GM21717 (cell line): ENCODE data around the gene HELT.

Source experiments
- ATAC-seq: cut with Tn5 transposase; IDR thresholded peaks from one replicate; pipeline ENCODE4 v1.9.1; 2021; ENCODE audit warnings: mild to moderate bottlenecking, moderate library complexity; ENCODE audit not compliant: unreplicated experiment

Gene HELT

DNA sequence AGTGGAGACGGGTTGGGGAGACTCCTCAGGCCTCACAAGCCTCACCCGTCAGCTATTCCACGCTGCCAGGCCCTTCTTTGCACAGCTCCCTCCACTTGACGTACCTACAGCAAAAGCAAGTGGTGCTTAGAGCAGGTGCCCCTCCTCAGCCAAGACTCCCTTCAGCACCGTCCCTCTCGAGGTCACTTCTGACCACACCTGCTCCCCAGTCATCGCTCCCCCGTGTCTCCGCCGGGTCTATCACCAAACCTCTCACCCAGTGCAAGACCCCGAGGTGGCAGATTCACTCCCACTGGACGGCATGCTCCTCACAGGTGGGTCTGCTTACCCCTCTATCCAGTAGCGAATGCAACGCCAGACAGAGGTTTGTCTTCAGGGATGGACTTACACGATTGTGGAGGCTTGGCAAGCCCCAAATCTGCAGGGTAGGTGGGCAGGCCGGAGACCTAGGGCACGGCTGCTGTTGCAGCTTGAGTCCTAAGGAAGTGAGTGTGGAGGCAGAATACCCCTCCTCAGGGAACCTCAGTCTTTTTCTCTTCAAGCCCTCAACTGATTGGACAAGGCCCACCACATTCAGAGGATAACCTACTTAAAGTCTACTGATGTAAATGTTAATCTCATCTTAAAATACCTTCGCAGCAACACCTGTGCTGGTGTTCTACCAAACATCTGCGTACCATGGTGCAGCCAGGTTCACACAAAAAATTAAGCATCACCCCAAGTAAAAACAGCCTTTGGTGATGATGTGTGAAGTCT is 14.5 kb upstream of the HELT start:
- no peak for ATAC-seq

DNA sequence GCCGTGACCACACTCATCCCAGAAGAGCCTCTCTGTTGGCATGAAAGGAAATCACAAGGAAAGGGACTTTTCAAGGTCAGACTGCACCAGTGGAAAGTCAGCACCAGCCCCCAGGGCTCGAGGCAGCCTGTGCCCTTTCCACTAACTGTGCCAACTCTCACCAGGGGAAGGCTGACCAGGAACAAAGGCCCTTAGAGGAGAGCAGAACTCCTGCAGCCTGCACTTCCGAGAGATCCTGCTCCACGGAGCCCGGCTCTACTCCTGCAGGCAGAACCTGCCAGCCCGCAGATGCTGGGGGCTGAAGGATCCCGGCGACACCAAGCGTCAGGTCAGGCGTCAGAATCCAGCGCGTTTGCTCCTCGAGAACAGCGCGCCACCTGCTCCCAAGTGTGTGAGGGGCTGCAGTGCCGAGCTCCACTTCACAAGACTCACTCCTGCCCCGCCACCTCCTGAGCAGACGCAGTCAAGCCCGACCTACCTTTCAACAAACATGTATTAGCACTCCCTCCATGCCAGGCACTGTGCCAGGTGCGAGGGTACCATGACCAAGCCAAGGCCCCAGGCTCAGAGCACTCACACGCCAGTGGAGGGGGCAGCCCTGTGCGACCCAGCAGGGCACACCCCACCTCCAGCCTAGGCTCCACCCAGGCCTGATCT is 13.6 kb upstream of the HELT start:
- ATAC-seq, result peak; percentile 33

DNA sequence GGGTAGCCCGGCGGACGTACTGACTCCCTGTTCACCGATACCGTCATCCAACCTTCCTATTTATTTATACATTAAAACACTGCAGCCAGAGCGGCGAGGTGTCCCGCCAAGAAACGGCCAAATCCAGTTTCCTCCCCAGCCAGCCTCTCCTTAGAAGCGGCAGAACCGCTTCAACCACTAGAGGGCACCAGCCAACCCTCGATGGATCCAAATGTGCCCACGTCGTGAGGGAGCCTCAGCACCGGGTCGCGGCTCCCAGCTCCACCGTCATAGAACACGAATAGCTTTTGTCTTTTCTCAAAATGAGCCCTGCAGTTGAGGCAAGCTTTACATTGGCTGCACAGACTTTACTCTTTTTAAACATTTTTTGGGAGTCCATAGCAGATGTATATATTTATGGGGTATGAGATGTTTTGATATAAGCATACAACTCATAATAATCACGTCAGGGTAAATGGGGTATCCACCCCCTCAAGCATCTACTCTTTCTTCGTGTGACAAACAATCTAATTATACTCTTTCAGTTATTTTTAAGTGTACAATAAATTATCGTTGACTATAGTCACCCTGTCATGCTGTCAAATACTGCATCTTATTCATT is 13.0 kb upstream of the HELT start:
- ATAC-seq, result peak; percentile 86

DNA sequence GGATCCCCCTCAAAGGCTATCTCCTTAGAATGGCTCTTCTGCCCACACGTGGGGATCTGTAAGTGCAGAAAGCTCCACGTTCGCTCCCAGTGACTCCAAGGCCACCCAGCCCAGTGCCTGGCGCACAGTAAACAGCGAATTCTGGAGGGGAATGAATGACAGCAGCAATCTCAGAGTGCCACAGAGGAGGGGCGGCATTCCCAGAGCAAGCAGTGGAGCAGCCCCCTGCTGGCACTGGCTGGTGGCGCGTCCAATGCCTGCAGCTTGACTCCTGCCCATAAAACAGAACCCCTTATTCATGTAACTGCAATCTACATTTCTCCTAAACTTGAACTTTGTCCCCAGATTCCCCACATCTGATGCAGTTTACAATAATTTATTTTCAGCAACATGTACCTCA is 6.9 kb upstream of the HELT start:
- ATAC-seq, result no peak

DNA sequence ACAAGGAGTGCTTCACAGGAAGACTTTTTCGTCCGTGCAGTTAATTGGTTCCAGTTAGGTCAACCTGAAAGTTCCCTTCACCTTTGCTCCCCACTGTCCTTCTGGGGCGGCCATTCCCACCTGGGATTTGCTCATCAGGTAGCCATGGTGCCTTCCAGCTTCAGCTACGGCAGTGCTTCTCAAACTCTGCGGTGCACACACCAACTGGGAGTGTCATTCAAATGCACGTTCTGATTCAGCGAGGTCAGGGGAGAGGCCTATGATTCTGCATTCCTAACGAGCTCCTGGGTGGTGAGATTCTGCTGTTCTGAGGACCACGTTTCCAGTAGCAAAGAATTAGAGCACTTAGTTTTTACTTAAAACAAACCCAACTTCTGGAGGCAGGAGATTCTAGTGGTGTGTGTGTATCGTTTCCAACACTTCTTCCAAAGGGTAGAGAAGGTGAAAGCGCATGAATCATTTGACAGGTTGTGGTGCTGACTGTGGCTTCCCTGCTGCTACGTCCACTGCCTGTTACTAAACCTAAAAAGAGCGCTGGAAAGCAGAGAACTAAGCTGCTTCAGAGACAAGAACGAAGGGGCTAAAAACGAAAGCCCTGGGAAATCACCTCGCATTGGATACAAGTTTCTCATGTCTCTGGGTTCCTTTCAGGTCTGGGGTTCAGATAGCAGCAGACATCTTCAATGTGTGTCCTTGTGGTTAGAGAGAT is 4.7 kb upstream of the HELT start:
- no peak for ATAC-seq

DNA sequence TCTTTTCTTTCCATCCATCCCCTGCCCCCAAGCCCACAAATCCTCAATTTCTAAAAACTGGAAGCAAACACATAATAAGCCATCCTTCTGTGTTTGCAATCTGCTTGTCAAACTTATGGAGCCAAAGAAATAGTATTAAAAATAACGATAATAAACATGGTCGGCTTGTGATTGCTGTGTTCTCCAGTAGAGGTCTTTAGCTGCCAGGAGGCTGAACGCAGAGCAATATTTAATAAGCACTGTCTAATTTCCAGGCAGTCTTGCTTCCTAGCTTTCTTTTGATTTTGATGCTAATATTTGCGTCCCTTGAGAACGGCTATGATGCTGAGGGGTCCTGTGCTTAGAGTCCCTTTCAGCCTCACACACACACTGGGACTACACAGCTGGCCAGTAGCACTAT is 3.2 kb upstream of the HELT start:
- no peak for ATAC-seq

DNA sequence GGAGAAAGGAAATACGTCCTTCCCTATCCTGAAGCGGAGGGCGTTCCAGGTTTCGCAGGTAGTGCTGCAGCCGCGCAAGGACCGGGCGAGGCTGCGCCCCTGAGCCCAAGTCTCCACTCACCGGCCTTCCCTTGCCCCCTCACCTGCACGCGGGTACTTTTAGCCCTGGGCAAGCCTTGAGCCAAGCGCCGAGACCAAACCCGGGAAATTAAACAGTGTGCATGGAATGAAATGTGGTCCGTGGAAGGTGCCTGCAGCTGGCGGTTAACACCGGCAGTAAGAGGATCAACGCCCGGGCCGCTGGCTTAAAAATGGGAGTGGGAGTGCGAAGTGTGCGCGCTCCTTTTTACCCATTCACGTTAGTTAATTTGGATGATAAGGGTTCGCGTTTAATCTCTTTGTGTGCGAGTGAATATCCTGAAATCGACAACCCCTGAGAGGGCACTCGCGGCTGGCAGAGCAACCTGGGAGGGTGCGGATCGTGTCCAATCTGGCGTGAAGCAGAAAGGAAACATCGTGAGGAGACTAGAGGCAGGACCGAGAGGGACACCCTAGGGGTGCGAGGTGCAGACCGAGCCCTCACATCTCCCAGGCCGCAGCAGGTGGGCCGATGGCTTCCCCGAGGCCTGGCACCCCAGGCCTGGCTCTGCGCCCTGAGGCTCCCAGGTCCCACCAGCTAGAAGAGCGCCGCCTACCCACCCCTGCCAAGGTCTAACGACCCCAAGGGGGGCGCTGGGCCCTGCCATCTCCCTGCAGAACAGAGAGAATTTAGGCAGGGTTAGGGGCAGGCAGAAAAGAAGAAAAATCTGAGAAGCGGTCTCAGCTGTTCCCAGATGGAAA is 2.0 kb upstream of the HELT start:
- no peak for ATAC-seq

DNA sequence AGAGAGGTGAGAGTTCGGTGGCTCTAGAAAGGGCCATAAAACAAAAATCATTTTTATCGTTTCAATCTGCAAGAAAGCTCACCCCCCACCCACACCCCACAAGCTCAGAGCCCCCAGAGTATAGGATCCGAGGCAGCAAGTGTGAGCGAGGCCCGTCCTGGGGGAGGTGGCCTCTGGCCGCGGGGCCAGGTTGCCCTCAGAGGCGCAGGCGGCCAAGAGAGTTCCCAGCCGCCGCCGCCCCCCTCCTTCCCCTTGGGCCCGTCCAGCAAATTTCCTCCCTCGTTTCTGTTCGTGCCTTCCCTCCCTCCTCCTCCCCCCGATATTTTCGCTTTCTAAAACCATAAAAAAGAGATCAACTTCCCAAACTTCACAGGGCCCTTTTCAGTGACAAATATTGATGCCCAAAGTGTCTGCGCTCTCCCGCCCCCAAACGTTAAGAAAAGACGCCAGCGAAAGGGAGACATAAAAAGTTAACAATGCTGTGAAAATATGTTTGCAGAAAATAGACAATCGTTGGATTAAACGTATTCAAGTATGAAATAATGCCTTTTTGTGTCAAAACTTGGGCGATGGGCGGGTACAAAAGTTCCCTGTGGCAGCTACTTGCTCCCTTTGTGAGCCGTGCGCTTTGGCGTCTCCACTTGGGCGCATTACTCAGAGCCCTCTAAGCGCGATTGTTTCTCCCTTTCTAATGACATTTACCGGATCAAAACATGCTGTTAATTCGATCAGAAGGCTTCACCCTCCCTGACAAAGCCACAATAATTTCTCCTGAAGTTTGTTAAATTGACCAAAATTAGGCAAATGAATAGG is 1.1 kb upstream of the HELT start:
- ATAC-seq, result no peak

DNA sequence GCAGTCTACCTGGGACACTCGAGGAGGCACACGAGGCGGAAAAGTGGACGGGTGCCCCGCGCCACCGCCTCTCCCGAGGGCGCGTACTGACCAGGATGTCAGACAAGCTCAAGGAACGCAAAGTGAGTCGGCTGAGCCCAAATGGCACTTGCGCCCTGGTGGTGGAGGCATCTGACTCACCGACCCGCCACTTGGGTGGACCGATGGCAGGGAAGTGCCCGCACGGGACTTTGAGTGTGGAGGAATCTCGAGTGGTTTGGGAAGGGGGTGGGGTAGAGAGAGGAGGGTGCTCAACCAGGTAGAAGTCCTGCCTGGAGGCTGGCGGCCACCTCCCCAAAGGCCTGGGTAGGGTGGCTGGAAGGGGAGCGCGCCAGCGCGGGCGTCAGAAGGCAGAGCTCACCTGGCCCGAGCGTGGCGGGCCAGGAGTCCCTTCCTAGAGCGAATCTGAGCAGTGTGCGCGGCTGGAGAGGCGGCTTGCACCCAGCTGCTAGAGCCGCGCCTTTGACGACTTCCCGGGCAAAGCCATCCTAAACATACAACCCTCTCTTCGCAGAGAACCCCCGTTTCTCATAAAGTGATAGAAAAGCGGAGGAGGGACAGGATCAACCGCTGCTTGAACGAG is 655 bp downstream of the HELT start:
- no peak for ATAC-seq

DNA sequence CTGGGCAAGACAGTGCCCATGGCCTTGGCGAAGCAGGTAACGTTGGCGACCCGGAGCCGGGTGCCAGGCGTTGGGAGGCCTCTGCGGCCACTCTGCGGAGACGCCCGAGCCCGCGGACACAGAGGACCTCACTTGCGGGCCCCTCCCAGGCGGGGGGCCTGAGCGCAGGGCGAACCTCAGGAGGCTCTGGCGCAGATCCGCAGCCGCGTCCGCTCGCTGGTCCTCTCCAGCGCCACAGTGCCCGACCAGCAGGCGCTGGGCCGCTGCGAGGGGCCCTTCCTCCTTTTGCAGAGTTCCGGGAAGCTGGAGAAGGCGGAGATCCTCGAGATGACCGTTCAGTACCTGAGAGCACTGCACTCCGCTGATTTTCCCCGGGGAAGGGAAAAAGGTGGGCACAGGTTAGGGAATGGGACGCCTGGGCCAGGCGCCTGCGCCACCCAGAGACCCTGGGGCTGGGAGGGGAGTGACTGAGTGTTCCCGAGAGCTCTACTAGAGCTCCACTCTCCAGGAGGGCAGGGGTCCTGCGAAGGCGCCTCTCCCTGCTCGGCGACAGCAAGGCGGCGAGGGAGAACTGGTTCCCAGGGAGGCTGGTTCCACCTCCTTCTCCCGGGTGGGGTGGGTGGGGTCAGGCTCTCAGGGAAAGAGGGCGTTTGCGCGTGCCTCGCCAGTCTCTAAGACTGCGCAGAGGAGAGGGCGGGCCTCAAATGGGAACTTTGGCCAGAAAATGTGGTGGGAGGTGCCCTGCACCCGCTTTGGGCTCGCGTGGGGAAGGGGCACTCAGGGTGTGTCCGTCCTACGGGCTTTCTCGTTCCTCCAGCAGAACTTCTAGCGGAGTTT is 1.4 kb downstream of the HELT start:
- ATAC-seq, result no peak

DNA sequence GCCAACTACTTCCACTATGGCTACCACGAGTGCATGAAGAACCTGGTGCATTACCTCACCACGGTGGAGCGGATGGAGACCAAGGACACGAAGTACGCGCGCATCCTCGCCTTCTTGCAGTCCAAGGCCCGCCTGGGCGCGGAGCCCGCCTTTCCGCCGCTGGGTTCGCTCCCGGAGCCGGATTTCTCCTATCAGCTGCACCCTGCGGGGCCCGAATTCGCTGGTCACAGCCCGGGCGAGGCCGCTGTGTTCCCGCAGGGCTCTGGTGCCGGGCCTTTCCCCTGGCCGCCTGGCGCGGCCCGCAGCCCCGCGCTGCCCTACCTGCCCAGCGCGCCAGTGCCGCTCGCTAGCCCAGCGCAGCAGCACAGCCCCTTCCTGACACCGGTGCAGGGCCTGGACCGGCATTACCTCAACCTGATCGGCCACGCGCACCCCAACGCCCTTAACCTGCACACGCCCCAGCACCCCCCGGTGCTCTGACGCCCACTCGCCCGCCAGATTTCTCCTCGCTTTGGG is 2.1 kb downstream of the HELT start:
- no peak for ATAC-seq

DNA sequence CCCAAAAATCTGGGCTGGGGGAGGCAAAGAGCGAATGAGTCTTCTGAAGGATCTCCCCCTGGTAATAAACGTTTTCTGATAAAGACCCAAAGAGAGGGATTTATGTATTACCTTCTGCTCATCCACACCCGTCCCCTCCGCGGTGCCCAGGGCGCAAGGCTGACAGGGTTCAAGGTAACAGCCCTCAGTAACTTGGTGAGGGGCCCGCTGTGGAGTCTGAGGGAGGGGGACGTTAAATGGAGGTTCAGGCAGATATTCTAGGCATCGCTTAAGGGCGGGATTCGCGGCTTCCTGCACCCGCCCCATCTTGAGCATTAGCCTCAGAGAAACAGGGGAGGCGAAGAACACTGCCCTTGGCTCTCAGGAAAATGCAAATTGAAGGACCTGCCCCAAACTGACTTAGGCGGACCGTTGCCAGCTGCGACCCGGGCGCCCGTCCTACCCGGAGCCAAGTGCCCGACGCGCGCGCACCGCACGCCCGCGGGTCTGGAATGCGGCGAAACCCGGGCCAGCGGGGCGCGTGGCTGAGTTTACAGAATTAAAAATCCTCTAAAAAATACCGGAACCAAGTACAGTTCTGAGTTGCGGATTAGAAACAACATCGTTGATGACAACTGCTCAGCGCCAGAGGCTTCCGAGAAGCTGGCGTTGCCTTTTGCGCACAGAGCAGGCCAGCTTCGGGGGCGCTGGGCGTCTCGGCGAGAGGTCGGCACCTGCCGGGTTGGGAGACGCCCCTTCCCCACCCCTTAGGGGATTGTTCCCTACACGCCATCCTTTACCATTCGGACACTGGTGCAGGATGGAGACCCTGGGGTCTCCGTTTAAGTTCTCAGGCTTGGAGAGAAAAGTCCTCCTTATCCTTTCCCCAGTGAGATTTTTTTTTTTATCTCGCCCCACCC is 2.8 kb downstream of the HELT start:
- ATAC-seq, result no peak

DNA sequence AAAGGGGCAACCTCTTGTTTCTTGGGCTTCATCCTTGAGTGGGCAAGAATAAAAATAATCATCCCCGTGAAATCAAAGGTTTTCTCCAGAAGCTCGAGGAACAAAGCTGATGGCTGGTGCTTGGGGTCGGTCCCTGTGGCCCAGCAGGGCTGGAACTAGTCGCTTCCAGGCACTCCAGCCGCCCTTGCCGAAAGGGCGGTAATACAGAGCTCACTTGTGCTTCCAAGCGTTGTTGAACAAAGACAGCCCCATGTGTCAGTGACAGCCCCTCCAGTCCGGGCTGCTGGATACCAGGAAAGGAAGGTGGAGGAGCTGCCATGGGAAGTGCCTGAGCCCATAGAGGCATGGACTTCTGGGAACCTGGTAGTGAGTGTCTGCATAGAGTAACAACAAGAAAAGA is 5.2 kb downstream of the HELT start:
- no peak for ATAC-seq

DNA sequence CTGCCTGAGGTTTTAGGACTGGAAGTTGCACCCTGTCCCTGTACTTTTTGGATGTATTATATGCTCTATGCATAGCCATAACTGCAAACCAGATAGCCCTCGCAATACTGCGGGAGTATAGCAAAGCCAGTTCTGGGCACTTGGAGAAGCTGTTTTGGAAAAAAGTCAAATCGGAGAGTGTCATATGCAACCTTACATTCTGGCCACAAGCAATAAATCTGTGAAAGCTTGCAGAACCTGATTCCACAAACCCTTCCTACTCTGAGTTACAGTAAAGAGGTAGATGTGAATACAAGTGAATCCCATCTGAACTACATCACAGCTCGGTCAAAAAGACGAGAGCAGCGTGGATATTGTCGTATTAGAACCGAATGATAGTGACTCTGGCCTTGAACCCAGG is 10.3 kb downstream of the HELT start:
- ATAC-seq, result no peak

DNA sequence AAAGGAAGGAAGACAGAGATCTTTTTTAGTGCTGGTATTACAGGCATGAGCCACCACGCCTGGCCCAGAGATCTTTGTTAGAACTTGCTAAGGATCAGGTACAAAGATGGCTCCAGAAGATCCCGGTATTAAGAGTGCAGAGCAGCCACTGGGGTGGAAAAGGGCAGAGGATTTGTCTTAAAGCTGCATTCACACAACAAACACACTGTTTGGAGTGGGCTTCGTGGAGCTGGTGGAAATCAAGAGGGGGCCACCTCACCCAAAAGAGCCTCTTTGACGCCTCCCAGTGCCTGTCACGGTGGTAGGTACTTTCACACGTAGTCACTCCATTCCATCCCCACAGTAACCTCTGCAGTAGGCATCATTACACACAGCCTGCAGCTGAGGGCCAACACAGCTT is 13.3 kb downstream of the HELT start:
- ATAC-seq, result no peak

DNA sequence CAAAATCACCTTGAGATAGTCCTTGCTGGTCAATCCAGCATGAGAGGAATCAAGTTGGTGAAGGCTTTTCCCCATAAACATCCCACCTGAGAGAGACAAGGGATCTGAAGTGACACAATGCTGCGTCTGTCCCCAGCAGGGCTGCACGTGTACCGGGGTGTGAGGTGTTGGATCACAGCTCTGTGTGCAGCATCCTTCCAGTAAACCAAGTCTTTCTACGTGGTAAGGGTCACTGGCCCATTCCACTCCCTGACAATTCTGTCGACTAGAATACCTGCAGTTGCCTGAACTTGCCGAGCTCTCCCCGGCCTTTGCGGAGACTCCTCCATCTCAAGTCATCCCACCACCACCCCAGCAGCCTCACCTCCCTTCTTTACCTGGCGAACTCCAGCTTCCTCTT is 14.8 kb downstream of the HELT start:
- no peak for ATAC-seq

DNA sequence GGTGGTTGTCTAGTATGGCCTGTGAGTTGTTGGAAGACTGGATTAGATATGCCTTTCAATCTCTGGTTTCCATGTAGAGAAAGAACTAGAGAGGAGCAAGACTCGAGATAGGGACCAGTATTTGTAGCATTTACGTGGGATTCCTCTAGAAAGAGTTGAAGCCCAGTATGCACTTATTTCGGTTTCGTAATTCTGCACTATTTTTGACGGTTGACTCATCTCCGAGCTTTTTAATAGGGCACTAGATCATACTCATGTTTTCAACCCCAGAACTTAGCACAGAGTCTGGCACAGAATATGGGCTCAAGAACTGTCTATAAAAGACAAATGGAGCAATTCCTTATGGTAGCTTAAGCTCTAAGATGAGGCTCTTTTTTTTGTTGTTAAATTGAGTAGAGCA is 15.7 kb downstream of the HELT start:
- no peak for ATAC-seq
